ENCODE data around the gene CD1C. TPM values are rescaled to one million over a fixed set of nuclear protein-coding genes. Genes with fewer than 3 reads are reported as not detected.

Gene CD1C
- total and polyA plus RNA-seq, 9 of the 15 experiments (the other 6 are each of a cell fraction or from before 2014, with no cell fraction given) = not detected

- no peak for TF ChIP-seq THRB (CRISPR knock-in tag; conservative IDR thresholded peaks at IDR 0.05)
- no peak for TF ChIP-seq HINFP (tag; conservative IDR thresholded peaks at IDR 0.05; ENCODE audit: low read depth)
- TF ChIP-seq MEIS2 (IDR thresholded peaks at IDR 0.05; ENCODE audit: partially characterized antibody) = no peak
- no peak for TF ChIP-seq RFX7 (CRISPR knock-in tag; IDR thresholded peaks at IDR 0.05)
- TF ChIP-seq MTA2 (IDR thresholded peaks at IDR 0.05; ENCODE audit: low read depth) = no peak
- no peak for TF ChIP-seq ATF7 (IDR thresholded peaks at IDR 0.05)
- no peak for TF ChIP-seq RBM34 (IDR thresholded peaks at IDR 0.05; ENCODE audit: borderline replicate concordance, insufficient read depth, low read length)
- no peak for TF ChIP-seq TRIM24 (IDR thresholded peaks at IDR 0.05)
These were observed 41.3 kb downstream of the CD1C start (continued) for GRCh38 chr1:158331106-158331425.

DNA sequence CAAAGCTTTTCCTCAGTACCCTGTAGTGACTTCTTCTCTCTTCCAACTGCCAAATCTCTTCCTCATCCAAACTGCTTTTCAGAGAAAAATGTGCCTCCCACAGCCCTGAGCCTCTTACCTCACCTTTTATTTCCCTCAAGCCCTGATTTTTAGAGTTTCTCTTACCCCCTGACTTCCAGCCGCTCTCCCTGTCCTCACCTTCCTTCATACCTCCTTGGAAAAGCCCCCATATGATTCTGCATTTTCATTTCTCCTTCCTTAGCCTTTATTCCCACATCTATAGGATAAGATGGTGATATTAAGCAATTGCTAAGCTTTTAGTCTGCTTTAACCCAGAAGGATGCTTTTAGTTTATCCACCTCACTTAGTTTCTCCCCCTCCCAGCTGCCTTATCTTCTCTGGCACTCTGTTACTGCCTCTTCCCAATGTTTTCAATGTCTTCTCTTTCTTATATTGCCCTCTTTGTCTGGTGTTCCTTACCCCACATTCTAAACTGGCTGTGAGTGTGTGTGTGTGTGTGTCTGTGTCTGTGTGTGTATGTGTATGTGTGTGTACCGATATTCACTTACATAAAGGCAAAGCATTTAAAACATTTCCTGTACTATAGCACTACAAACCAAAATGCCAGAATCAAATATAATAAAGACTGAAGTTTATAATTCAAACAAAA lies 41.9 kb downstream of the CD1C start, which contains the start of gene CD1B:
Gene CD1B, minus strand, starts transcription at position 51 of the 670 bp plus-strand sequence. CDS start 108 bp downstream, outside the sequence.
- ChIA-PET POLR2A (no interaction called here), CTCF (ENCODE audit: low intra/inter-chr PET ratio) (no interaction called here)
- no peak for ATAC-seq
- no TSS peak for BruUV-seq (replicated peaks)
- intact Hi-C loops (cut with micrococcal nuclease) (no loop called here), in situ Hi-C loops (cut with MboI) (no loop called here)
- Histone ChIP-seq H3K4me3 (no peak within 1 kb of the TSS), H3K4me2 (ENCODE audit: insufficient read depth, low read length) (no peak within 1 kb of the TSS), H2AFZ (ENCODE audit: low read depth, low read length) (no peak within 1 kb of the TSS), H3K4me1 (replicated peaks in 1 of 2; ENCODE audit: control insufficient read depth in 2 of 2, insufficient read depth in 2 of 2, low read length in 2 of 2) (no peaks in the 10 kb centered on the region; a peak in 1 of 5 replicates), H3K9me3 (replicated peaks; ENCODE audit: control insufficient read depth, insufficient read depth, low read depth, low read length) (no peaks in the 10 kb centered on the region), H3K79me2 (ENCODE audit: control insufficient read depth, insufficient read depth, low read length) (no peaks in the 10 kb centered on the region), H3K36me3 (ENCODE audit: control insufficient read depth, insufficient read depth, low read length) (no peaks in the 10 kb centered on the region), H3K27ac (ENCODE audit: extremely low read depth, low read depth, low read length) (no peak within 1 kb of the TSS), H4K20me1 (replicated peaks; ENCODE audit: control insufficient read depth, insufficient read depth, low read length) (no peaks in the 10 kb centered on the region), H3K27me3 (ENCODE audit: control insufficient read depth in 2 of 2, insufficient read depth in 2 of 2, low read length in 2 of 2) (no peaks in the 10 kb centered on the region), H3K9me1 (ENCODE audit: control insufficient read depth, insufficient read depth, low read length) (no peaks in the 10 kb centered on the region), H3K9ac (ENCODE audit: insufficient read depth in 1 of 2, low read depth in 2 of 2, low read length in 2 of 2) (no peak within 1 kb of the TSS)
- DNase-seq (ENCODE audit: extremely low read depth in 1 of 4, low spot score in 3 of 4) = no peak
- FAIRE-seq = no peak
- 10% methylated on average over 2 of the region's 2 CpGs for WGBS (ENCODE audit: insufficient coverage, low coverage, missing lambda C conversion rate)
- TF ChIP-seq, protein P1, sequence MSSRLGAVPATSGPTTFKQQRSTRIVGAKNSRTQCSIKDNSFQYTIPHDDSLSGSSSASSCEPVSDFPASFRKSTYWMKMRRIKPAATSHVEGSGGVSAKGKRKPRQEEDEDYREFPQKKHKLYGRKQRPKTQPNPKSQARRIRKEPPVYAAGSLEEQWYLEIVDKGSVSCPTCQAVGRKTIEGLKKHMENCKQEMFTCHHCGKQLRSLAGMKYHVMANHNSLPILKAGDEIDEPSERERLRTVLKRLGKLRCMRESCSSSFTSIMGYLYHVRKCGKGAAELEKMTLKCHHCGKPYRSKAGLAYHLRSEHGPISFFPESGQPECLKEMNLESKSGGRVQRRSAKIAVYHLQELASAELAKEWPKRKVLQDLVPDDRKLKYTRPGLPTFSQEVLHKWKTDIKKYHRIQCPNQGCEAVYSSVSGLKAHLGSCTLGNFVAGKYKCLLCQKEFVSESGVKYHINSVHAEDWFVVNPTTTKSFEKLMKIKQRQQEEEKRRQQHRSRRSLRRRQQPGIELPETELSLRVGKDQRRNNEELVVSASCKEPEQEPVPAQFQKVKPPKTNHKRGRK (tag; IDR thresholded peaks at IDR 0.05) = no peak
- TF ChIP-seq TAF15 (IDR thresholded peaks at IDR 0.05; ENCODE audit: low read depth, low read length) (no peak), NFXL1 (CRISPR knock-in tag; IDR thresholded peaks at IDR 0.05) (no peak), HMG20A (CRISPR knock-in tag; conservative IDR thresholded peaks at IDR 0.05) (no peak), SRSF1 (IDR thresholded peaks at IDR 0.05; ENCODE audit: low read depth, low read length) (no peak), L3MBTL2 (IDR thresholded peaks at IDR 0.05) (no peak), NCOA6 (IDR thresholded peaks at IDR 0.05) (no peak), HDAC6 (IDR thresholded peaks at IDR 0.05; ENCODE audit: low read depth, low read length) (no peak), ZNF449 (CRISPR knock-in tag; IDR thresholded peaks at IDR 0.05) (no peak)
